K562 (cell line): ENCODE data around the gene RPN1.

Experiments used
- ESRRA ChIP-seq: fragments of 450-650 bp; IDR thresholded peaks from 2 replicates; pipeline ENCODE4 v1.6.1; 2014; ENCODE audit warnings: low read depth, mild to moderate bottlenecking, moderate library complexity, borderline replicate concordance
- EWSR1 ChIP-seq: fragments of 450-650 bp; IDR thresholded peaks from 2 replicates; pipeline ENCODE4 v1.6.1; 2018; ENCODE audit warnings: borderline replicate concordance, mild to moderate bottlenecking, low read depth, moderate library complexity; ENCODE audit not compliant: partially characterized antibody
- FOS ChIP-seq: IDR thresholded peaks from 3 replicates; pipeline ENCODE4 v1.6.1; 2011; ENCODE audit not compliant: insufficient read length; ENCODE audit errors: extremely low read depth
- MLX ChIP-seq, 2 experiments: fragments of 450-650 bp in 1 of 2; sonication (generic) in 1 of 2; formaldehyde crosslinking; conservative IDR thresholded peaks; 2 replicates each; pipeline versions ENCODE4 v1.4.0 to v1.8.1; 2020 to 2022; ENCODE audit warnings: mild to moderate bottlenecking in 1 of 2, missing genetic modification reagents in 1 of 2
- POLR2AphosphoS2 ChIP-seq: IDR thresholded peaks from 2 replicates; pipeline ENCODE4 v1.6.1; 2012; ENCODE audit warnings: low read length, improper control_type of control experiment
- SIN3A ChIP-seq, 2 experiments: fragments of 150-350 bp in 1 of 2; IDR thresholded peaks; 2 replicates each; pipeline ENCODE4 v1.6.1; 2011 to 2016; ENCODE audit warnings: borderline replicate concordance in 2 of 2, low read depth in 2 of 2, low read length in 2 of 2, mild to moderate bottlenecking in 2 of 2, moderate library complexity in 2 of 2; ENCODE audit not compliant: control insufficient read depth in 1 of 2
- SOX6 ChIP-seq: fragments of 450-650 bp; IDR thresholded peaks from 2 replicates; pipeline ENCODE4 v1.6.1; 2014; ENCODE audit warnings: mild to moderate bottlenecking
- ZNF143 ChIP-seq: sonication (generic); formaldehyde crosslinking; IDR thresholded peaks from 2 replicates; pipeline ENCODE4 v1.9.0; 2022; ENCODE audit warnings: mild to moderate bottlenecking, missing genetic modification reagents
- TF ChIP-seq, protein P1 (sequence below), 3 experiments: IDR thresholded peaks in 2 of 3; conservative IDR thresholded peaks in 1 of 3; 2 replicates each; pipeline ENCODE4 v1.5.1; 2011 to 2012; ENCODE audit warnings: low read length in 3 of 3, mild to moderate bottlenecking in 3 of 3, control low read depth in 2 of 3, improper control_type of control experiment in 1 of 3, inconsistent platforms in 1 of 3, low read depth in 1 of 3, mixed read lengths in 1 of 3, moderate library complexity in 1 of 3; ENCODE audit not compliant: insufficient read depth in 2 of 3

DNA sequence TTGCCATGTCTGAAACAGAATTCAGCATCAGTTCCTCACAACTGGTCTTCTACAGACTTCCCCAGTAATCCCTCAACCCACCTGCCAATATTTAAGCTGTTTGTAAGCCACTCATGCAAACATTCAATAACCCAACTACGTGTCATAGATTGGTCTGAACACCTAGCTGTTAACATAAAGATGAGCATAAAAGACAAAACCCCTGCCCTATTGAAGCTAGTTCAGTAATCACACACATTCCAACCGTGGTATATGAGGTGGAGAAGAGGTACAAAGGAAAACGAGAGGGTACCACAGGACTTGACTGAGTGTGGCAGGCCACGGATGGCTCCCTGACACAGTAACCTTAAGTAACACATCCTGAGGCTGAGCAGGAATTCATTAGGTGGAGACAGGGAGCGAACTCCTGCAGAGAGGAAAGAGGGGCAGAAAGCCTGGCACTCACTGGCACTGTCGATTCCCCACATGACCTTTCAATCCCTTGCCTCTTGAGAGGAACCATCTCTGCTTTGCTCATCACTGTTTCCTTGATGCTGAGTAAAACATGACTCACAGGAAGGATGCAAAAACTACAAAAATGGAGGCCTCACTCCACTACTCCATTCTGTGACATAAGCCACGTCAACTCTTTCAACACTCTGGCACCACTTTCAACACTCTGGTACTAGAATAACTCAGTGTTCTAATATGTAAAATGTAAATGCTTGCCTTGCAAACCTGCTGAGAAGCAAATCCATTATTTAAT, 31.3 kb downstream of the RPN1 start:
- TF ChIP-seq, protein P1, sequence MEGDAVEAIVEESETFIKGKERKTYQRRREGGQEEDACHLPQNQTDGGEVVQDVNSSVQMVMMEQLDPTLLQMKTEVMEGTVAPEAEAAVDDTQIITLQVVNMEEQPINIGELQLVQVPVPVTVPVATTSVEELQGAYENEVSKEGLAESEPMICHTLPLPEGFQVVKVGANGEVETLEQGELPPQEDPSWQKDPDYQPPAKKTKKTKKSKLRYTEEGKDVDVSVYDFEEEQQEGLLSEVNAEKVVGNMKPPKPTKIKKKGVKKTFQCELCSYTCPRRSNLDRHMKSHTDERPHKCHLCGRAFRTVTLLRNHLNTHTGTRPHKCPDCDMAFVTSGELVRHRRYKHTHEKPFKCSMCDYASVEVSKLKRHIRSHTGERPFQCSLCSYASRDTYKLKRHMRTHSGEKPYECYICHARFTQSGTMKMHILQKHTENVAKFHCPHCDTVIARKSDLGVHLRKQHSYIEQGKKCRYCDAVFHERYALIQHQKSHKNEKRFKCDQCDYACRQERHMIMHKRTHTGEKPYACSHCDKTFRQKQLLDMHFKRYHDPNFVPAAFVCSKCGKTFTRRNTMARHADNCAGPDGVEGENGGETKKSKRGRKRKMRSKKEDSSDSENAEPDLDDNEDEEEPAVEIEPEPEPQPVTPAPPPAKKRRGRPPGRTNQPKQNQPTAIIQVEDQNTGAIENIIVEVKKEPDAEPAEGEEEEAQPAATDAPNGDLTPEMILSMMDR (IDR thresholded peaks at IDR 0.05 in 2 of 3, conservative IDR thresholded peaks at IDR 0.05 in 1 of 3; ENCODE audit: insufficient read depth in 2 of 3, low read depth in 1 of 3, low read length in 3 of 3), result no peak
- TF ChIP-seq SIN3A (IDR thresholded peaks at IDR 0.05; ENCODE audit: borderline replicate concordance in 2 of 2, control insufficient read depth in 1 of 2, low read depth in 2 of 2, low read length in 2 of 2) (no peak), SOX6 (no peak), MLX (CRISPR knock-in tag; conservative IDR thresholded peaks at IDR 0.05) (no peak), POLR2AphosphoS2 (no peak), ZNF143 (no peak), FOS (no peak), ESRRA (no peak), EWSR1 (no peak)
